ENCODE data around the gene KLHL3.
"Not testable (repeated sequence)": the region's sequence is repeated elsewhere in the genome, so short reads cannot be mapped to it uniquely, and the experiment has no call there.

Gene KLHL3

GRCh38 chr5:137656558-137656957 lies 79.3 kb downstream of the KLHL3 start:
- no peak overlapping the region for H3K4me3 ChIP-seq (replicated peaks in 1 of 2; ENCODE audit: low read depth in 2 of 2, low read length in 2 of 2)
- no peak for TF ChIP-seq CTCF (IDR thresholded peaks at IDR 0.05; ENCODE audit: low read depth, low read length)
- no peak for DNase-seq (ENCODE audit: low read depth in 2 of 2)

DNA sequence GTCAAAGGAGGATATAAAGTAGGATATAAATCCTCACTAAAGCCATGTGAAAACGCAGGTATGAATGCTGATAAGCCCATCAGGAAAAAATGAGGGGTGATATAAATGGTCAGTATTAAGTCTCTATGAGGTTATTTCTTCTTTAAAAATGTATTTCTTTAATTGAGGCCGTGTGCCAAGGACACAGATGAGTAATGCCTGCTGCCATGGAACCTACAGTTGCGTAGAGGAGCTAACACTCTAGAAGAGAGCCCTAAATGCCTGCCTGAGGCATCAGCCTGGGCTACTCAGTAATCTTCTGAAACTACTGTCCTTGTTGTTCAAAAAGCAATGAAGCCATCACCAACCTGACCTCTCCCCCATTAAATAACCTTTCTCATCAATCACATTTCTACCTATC lies 84.9 kb downstream of the KLHL3 start:
- TF ChIP-seq CTCF (IDR thresholded peaks at IDR 0.05; ENCODE audit: low read depth, low read length), result no peak
- DNase-seq (ENCODE audit: low read depth in 2 of 2), result peak; percentile 45 to 58
- H3K4me3 ChIP-seq (replicated peaks in 1 of 2; ENCODE audit: low read depth in 2 of 2, low read length in 2 of 2), result no peak overlapping the region

GRCh38 chr5:137649228-137649935 lies 86.5 kb downstream of the KLHL3 start:
- H3K4me3 ChIP-seq (replicated peaks in 1 of 2; ENCODE audit: low read depth in 2 of 2, low read length in 2 of 2), result no peak overlapping the region
- peak; percentile 48 to 81 for DNase-seq (ENCODE audit: low read depth in 2 of 2)
- TF ChIP-seq CTCF (IDR thresholded peaks at IDR 0.05; ENCODE audit: low read depth, low read length), result no peak

- no peak overlapping the region for H3K4me3 ChIP-seq (replicated peaks in 1 of 2; ENCODE audit: low read depth in 2 of 2, low read length in 2 of 2)
- no peak for DNase-seq (ENCODE audit: low read depth in 2 of 2)
- TF ChIP-seq CTCF (IDR thresholded peaks at IDR 0.05; ENCODE audit: low read depth, low read length), result no peak
Observed at GRCh38 chr5:137648361-137648760, 87.5 kb downstream of the KLHL3 start.

DNA sequence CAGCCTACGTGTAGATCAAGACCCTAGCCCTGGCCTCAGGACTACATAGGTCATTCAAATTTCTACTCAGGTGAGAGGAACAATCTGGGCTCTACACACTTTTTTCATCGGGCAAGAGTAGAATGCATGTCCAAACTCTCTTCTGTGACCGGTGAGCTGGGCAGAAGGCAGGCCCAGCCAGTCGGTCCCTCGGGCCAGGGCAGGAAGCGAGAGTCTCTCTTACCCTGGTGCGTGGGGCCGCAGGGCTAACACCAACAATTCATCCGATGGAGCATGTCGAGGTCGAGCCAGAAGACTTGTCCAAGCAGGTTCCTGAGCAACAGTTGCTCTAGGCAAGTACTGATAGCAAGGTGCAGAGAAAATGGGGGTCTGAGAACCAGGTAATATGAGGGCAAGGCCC lies 88.5 kb downstream of the KLHL3 start:
- DNase-seq (ENCODE audit: low read depth in 2 of 2), result no peak
- no peak overlapping the region for H3K4me3 ChIP-seq (replicated peaks in 1 of 2; ENCODE audit: low read depth in 2 of 2, low read length in 2 of 2)
- TF ChIP-seq CTCF (IDR thresholded peaks at IDR 0.05; ENCODE audit: low read depth, low read length), result no peak

GRCh38 chr5:137646761-137647160 lies 89.1 kb downstream of the KLHL3 start:
- no peak for DNase-seq (ENCODE audit: low read depth in 2 of 2)
- TF ChIP-seq CTCF (IDR thresholded peaks at IDR 0.05; ENCODE audit: low read depth, low read length), result no peak
- H3K4me3 ChIP-seq (replicated peaks in 1 of 2; ENCODE audit: low read depth in 2 of 2, low read length in 2 of 2), result no peak overlapping the region

- DNase-seq (ENCODE audit: low read depth in 2 of 2); H3K4me3 ChIP-seq (replicated peaks in 1 of 2; ENCODE audit: low read depth in 2 of 2, low read length in 2 of 2): not testable (repeated sequence)
Observed at GRCh38 chr5:137643081-137643480, 92.8 kb downstream of the KLHL3 start.

All from cardiac fibroblast (primary cell).